NB4 (cell line): ENCODE data around the gene SMIM32.

ENCODE experiments used
- CTCF ChIP-seq: IDR thresholded peaks from one replicate; pipeline ENCODE4 v1.5.1; 2012; ENCODE audit warnings: low read depth, low read length
- MAX ChIP-seq: IDR thresholded peaks from 2 replicates; pipeline ENCODE4 v1.6.1; 2011; ENCODE audit warnings: low read depth, low read length
- MYC ChIP-seq: IDR thresholded peaks from 2 replicates; pipeline ENCODE4 v1.6.1; 2011; ENCODE audit warnings: low read depth, low read length
- POLR2A ChIP-seq: IDR thresholded peaks from 2 replicates; pipeline ENCODE4 v1.6.1; 2011; ENCODE audit warnings: mild to moderate bottlenecking; ENCODE audit not compliant: insufficient read length; ENCODE audit errors: extremely low read depth

GRCh38 chr5:136193322-136193935, 467 bp upstream of the SMIM32 start:
- no peak for TF ChIP-seq CTCF
- no peak for TF ChIP-seq POLR2A
- no peak for TF ChIP-seq MAX
- TF ChIP-seq MYC = no peak
